HEK293T (cell line): Measurements from ENCODE around the gene ABHD12.

Experiments used
- CTCF ChIA-PET: fragments of 350-600 bp; formaldehyde crosslinking; extraction: SDS; loops from one replicate; lab custom pipeline; 2021; ENCODE audit warnings: antibody characterized with exemption, inconsistent platforms; lab: Yijun Ruan, JAX
- POLR2A ChIA-PET: fragments of 350-600 bp; formaldehyde crosslinking; extraction: SDS; loops from one replicate; lab custom pipeline; 2020; ENCODE audit warnings: antibody characterized with exemption, inconsistent platforms; lab: Yijun Ruan, JAX
- DNase-seq: peaks from one replicate; pipeline ENCODE4 v3.0.0; 2012; ENCODE audit warnings: mixed read lengths; ENCODE audit errors: extremely low spot score
- ARNT ChIP-seq: fragments of 450-650 bp; IDR thresholded peaks from 2 replicates; pipeline ENCODE4 v1.6.1; 2017; ENCODE audit warnings: mild to moderate bottlenecking
- BHLHE40 ChIP-seq: fragments of 450-650 bp; IDR thresholded peaks from 2 replicates; pipeline ENCODE4 v1.6.1; 2016; ENCODE audit warnings: mild to moderate bottlenecking, moderate library complexity, borderline replicate concordance
- CTBP1 ChIP-seq: fragments of 450-650 bp; IDR thresholded peaks from 2 replicates; pipeline ENCODE4 v1.6.1; 2016; ENCODE audit warnings: borderline replicate concordance
- ELF4 ChIP-seq: fragments of 450-650 bp; IDR thresholded peaks from 2 replicates; pipeline ENCODE4 v1.6.1; 2017; ENCODE audit warnings: antibody characterized with exemption
- FOXA1 ChIP-seq: fragments of 450-650 bp; IDR thresholded peaks from 2 replicates; pipeline ENCODE4 v1.6.1; 2016; ENCODE audit warnings: mild to moderate bottlenecking
- FOXK2 ChIP-seq: fragments of 450-650 bp; IDR thresholded peaks from 2 replicates; pipeline ENCODE4 v1.6.1; 2016; ENCODE audit warnings: mild to moderate bottlenecking
- FOXM1 ChIP-seq: fragments of 450-650 bp; IDR thresholded peaks from 2 replicates; pipeline ENCODE4 v1.6.1; 2017; ENCODE audit warnings: mild to moderate bottlenecking, borderline replicate concordance
- HDGF ChIP-seq: fragments of 450-650 bp; IDR thresholded peaks from 2 replicates; pipeline ENCODE4 v1.6.1; 2017; ENCODE audit warnings: antibody characterized with exemption, borderline replicate concordance
- L3MBTL2 ChIP-seq: fragments of 450-650 bp; conservative IDR thresholded peaks from 2 replicates; pipeline ENCODE4 v1.6.1; 2016; ENCODE audit warnings: mild to moderate bottlenecking
- LEF1 ChIP-seq: fragments of 450-650 bp; IDR thresholded peaks from 2 replicates; pipeline ENCODE4 v1.6.1; 2017; ENCODE audit warnings: mild to moderate bottlenecking, borderline replicate concordance
- NFRKB ChIP-seq: fragments of 450-650 bp; IDR thresholded peaks from 2 replicates; pipeline ENCODE4 v1.6.1; 2016; ENCODE audit warnings: mild to moderate bottlenecking, moderate library complexity
- SP1 ChIP-seq: fragments of 450-650 bp; IDR thresholded peaks from 2 replicates; pipeline ENCODE4 v1.6.1; 2017
- SUZ12 ChIP-seq: fragments of 450-650 bp; IDR thresholded peaks from 2 replicates; pipeline ENCODE4 v1.6.1; 2016; ENCODE audit warnings: mild to moderate bottlenecking
- TARDBP ChIP-seq: fragments of 450-650 bp; IDR thresholded peaks from 2 replicates; pipeline ENCODE4 v1.6.1; 2016
- ZNF384 ChIP-seq: fragments of 450-650 bp; IDR thresholded peaks from 2 replicates; pipeline ENCODE4 v1.6.1; 2016
- TF ChIP-seq, protein P1 (sequence below): fragments of 450-650 bp; IDR thresholded peaks from 2 replicates; pipeline ENCODE4 v1.6.1; 2016

The ABHD12 gene

DNA sequence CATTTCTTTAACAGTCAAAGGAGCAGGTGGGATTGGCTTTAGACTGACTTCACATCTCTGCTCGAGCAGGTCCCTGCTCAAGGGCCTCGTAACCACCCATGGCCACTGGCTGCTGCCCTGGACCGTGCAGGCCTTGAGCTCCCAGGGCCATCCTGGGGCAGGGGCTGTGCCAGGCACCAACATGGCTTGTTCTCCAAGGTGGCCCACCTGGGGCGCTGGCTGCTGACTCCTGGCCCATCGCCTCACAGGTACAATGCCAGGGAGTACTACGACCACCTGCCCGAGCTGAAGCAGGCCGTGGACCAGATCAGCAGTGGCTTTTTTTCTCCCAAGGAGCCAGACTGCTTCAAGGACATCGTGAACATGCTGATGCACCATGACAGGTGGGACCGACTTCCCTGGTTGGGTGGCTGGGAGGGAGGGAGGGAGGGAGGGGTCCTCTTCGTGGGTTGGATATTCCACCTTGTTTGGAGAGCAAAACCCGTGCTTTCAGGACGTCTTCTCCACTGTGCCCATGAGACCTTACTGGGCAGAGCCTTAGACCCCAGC is 96.7 kb downstream of the ABHD12 start:
- TF ChIP-seq FOXM1 (no peak), HDGF (no peak), ZNF384 (no peak), SUZ12 (no peak), L3MBTL2 (no peak), FOXA1 (no peak), FOXK2 (no peak), CTBP1 (no peak), NFRKB (no peak), TARDBP (no peak), BHLHE40 (no peak), ARNT (no peak), SP1 (no peak), LEF1 (no peak), ELF4 (no peak)
- TF ChIP-seq, protein P1, sequence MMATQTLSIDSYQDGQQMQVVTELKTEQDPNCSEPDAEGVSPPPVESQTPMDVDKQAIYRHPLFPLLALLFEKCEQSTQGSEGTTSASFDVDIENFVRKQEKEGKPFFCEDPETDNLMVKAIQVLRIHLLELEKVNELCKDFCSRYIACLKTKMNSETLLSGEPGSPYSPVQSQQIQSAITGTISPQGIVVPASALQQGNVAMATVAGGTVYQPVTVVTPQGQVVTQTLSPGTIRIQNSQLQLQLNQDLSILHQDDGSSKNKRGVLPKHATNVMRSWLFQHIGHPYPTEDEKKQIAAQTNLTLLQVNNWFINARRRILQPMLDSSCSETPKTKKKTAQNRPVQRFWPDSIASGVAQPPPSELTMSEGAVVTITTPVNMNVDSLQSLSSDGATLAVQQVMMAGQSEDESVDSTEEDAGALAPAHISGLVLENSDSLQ, result no peak
- ChIA-PET CTCF (interaction anchor here (0.8 to 3.3 kb wide), 4 partner anchors 12 to 104 kb away, joined by 3 to 23 read pairs (median 4); no protein-coding TSS in a partner anchor), POLR2A (interaction anchor here (1.2 to 2.0 kb wide), 2 partner anchors 105 to 114 kb away, joined by 5 to 8 read pairs; partner anchors contain the start of gene GINS1)
- DNase-seq, result no peak

DNA sequence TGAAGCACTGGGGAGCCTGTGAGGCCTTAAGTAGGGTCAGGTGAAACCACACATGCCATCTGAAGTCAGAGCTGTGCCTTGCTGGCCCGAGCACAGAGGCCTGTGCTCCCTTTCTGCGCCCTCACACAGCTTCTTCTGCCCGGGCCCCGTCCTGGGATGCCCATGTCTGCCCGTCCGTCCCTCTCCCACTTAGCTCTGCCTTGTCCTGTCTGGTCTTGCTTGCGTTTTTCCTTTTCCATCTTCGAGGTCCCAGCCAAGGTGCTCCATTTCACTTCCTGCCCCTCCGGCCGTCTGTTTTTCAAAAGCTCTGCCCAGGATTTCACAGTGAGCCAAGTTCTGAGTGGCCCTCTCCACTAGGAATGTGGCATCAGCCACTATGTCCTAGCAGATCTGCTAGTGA is 97.1 kb downstream of the ABHD12 start:
- POLR2A ChIA-PET, result interaction anchor here (1.2 kb wide), 1 partner anchor 106 kb away, joined by 5 read pairs; no protein-coding TSS in a partner anchor
- DNase-seq, result no peak
- TF ChIP-seq CTBP1 (no peak), ZNF384 (no peak), FOXA1 (no peak), SUZ12 (no peak), NFRKB (no peak), SP1 (no peak), ARNT (no peak), FOXM1 (no peak), TARDBP (no peak), L3MBTL2 (no peak), ELF4 (no peak), HDGF (no peak), BHLHE40 (no peak), LEF1 (no peak), FOXK2 (no peak)
- TF ChIP-seq, protein P1, result no peak
- CTCF ChIA-PET, result interaction anchor here (0.6 to 3.3 kb wide), 6 partner anchors 12 to 1548 kb away, joined by 3 to 23 read pairs (median 3); no protein-coding TSS in a partner anchor

DNA sequence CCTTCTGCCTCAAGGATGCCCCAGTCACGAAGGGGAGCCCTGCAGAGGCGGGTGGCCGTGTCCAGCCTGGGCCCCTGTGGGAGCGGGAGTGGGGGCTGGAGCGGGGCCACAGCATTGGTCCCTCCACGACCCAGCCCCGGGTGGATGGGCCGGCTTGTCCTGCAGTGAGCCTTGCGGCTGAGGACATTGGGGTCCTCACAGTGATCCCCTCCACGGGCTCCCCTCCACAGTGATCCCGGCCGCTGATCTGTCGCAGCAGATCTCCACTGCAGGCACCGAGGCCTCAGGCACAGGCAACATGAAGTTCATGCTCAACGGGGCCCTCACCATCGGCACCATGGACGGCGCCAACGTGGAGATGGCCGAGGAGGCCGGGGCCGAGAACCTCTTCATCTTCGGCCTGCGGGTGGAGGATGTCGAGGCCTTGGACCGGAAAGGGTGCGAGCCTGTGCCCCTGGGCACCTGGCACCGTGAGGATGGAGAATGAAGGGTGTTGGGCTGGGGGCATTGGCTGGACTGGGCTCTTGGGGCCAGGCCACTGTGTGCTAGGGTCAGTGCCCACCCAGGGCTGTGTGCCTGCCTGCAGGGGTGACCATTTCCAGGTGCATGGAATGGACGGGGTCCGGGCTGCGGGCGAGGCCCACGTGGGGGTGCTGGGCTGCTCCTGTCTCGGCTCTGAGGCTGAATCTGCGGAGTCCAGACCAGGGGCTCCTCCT is 98.3 kb downstream of the ABHD12 start:
- CTCF ChIA-PET, result interaction anchor here (0.7 kb wide), 1 partner anchor 97 kb away, joined by 3 read pairs; no protein-coding TSS in a partner anchor
- TF ChIP-seq CTBP1, result no peak
- TF ChIP-seq FOXK2, result no peak
- no peak for TF ChIP-seq NFRKB
- no peak for TF ChIP-seq TARDBP
- TF ChIP-seq BHLHE40, result no peak
- TF ChIP-seq ARNT, result no peak
- TF ChIP-seq, protein P1, result no peak
- TF ChIP-seq ELF4, result no peak
- no peak for DNase-seq
- POLR2A ChIA-PET, result no interaction called here

DNA sequence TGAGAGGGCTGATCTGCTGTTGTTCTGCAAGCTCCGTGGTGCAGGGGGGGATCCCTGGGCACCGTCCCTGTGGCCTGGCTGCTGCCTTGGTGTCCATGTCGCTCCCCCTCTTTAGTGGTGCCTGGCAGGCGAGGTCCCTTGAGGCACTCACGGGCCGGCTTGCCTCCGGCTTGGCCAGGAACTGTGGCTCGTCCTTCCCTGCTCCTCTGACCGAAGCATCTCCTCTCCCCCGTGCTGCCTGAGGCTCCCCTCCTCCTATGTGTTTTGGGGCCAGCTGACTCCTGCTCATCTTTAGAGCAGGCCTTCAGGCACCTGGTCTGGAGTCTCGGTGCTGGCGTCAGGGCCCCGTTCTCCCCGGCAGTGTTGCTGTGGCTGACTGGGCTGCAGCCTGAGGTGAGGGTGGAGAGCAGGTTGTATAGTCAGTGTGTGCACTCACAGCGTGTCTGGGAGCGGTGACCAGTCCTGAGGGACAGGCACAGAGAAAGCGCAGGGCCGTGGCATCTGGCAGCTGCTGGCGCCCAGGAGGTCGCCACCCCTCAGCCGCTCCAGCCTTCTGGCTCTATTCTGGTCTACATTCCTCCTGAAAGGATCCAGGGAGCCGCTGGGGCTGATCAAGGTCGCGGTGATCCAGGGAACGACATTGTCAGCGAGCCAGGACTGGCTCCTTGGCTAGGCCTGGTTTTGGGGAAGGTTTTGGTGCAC is 99.1 kb downstream of the ABHD12 start:
- DNase-seq, result no peak
- TF ChIP-seq FOXA1, result no peak
- TF ChIP-seq FOXM1, result no peak
- no peak for TF ChIP-seq FOXK2
- TF ChIP-seq TARDBP, result no peak
- no peak for TF ChIP-seq LEF1
- TF ChIP-seq CTBP1, result no peak
- TF ChIP-seq NFRKB, result no peak
- no peak for TF ChIP-seq ELF4
- TF ChIP-seq ZNF384, result no peak
- TF ChIP-seq BHLHE40, result no peak
- TF ChIP-seq HDGF, result no peak
- no peak for TF ChIP-seq ARNT
- no peak for TF ChIP-seq SP1
- TF ChIP-seq, protein P1, result no peak
- POLR2A ChIA-PET, result no interaction called here
- CTCF ChIA-PET, result no interaction called here
